K562 (cell line): ENCODE results near the gene PTPN7. TPM values are rescaled to one million over a fixed set of nuclear protein-coding genes. Genes with fewer than 3 reads are reported as not detected.
A peak's percentile ranks its signal among the peaks of the same experiment; 100 is the strongest.

ENCODE experiments used
- BDP1 ChIP-seq: IDR thresholded peaks from 3 replicates; pipeline ENCODE4 v1.6.1; 2011; ENCODE audit not compliant: insufficient read length, insufficient read depth
- CAMTA2 ChIP-seq: fragments of 250-450 bp; sonication (Bioruptor Pico); conservative IDR thresholded peaks from 2 replicates; pipeline ENCODE4 v1.5.1; 2022
- FOXP1 ChIP-seq: sonication (generic); formaldehyde crosslinking; IDR thresholded peaks from 2 replicates; pipeline ENCODE4 v1.8.0; 2022; ENCODE audit warnings: mild to moderate bottlenecking, missing genetic modification reagents
- MTA1 ChIP-seq: fragments of 450-650 bp; IDR thresholded peaks from 2 replicates; pipeline ENCODE4 v1.6.1; 2017; ENCODE audit warnings: borderline replicate concordance
- NCOR1 ChIP-seq: fragments of 450-650 bp; IDR thresholded peaks from 2 replicates; pipeline ENCODE4 v1.6.1; 2016; ENCODE audit warnings: mild to moderate bottlenecking, moderate library complexity
- PHB2 ChIP-seq: fragments of 450-650 bp; IDR thresholded peaks from 2 replicates; pipeline ENCODE4 v1.6.1; 2017; ENCODE audit warnings: low read depth
- POLR2A ChIP-seq: fragments of 450-650 bp; conservative IDR thresholded peaks from 2 replicates; pipeline ENCODE4 v1.6.1; 2016
- RB1 ChIP-seq: fragments of 450-650 bp; IDR thresholded peaks from 2 replicates; pipeline ENCODE4 v1.6.1; 2017; ENCODE audit warnings: low read depth, mild to moderate bottlenecking
- RBFOX2 ChIP-seq: fragments of 200-400 bp; formaldehyde crosslinking; IDR thresholded peaks from 2 replicates; pipeline ENCODE4 v1.6.1; 2017; ENCODE audit warnings: low read depth, mild to moderate bottlenecking, low read length, moderate library complexity
- RBM17 ChIP-seq: fragments of 200-400 bp; formaldehyde crosslinking; IDR thresholded peaks from 2 replicates; pipeline ENCODE4 v1.6.1; 2017; ENCODE audit warnings: low read depth, mild to moderate bottlenecking, low read length, borderline replicate concordance
- ZBTB7A ChIP-seq: IDR thresholded peaks from 2 replicates; pipeline ENCODE4 v1.6.1; 2011; ENCODE audit warnings: low read depth, mild to moderate bottlenecking, low read length, moderate library complexity, borderline replicate concordance; ENCODE audit not compliant: control insufficient read depth
- ZNF239 ChIP-seq: fragments of 250-450 bp; sonication (Bioruptor Pico); IDR thresholded peaks from 2 replicates; pipeline ENCODE4 v1.4.0; 2020; ENCODE audit warnings: mild to moderate bottlenecking
- ZNF696 ChIP-seq: fragments of 250-450 bp; sonication (Bioruptor Pico); conservative IDR thresholded peaks from 2 replicates; pipeline ENCODE4 v1.4.0; 2020; ENCODE audit warnings: mild to moderate bottlenecking, moderate library complexity
- ZNF766 ChIP-seq: fragments of 200-800 bp; sonication (Bioruptor generic); conservative IDR thresholded peaks from 2 replicates; pipeline ENCODE4 v1.6.1; 2016; ENCODE audit warnings: missing genetic modification characterization, missing compliant biosample characterization
- polyA plus RNA-seq, 8 experiments: library from polyadenylated mRNA; depleted of rRNA in 4 of 8; stranded (reverse) in 5 of 8; unstranded in 3 of 8; fragments of >200 nt; fragmentation: Nextera tagmentation in 2 of 8; fragmentation: Illumina TruSeq in 1 of 8; extraction: Ambion mirVana in 2 of 8; extraction: Trizol in 1 of 8; gene quantifications; 2 replicates each; pipeline versions ENCODE4 v1.2.1 to v1.2.3, GENCODE V29; 2011 to 2014; ENCODE audit warnings: inconsistent platforms in 1 of 8, missing spikeins in 1 of 8
- total RNA-seq, 7 experiments: library from RNA; depleted of rRNA in 6 of 7; stranded (reverse); fragments of >200 nt in 6 of 7; fragmentation: Illumina TruSeq in 2 of 7; extraction: Trizol in 2 of 7; gene quantifications; 2 replicates each; pipeline versions ENCODE4 v1.2.1 to v1.2.3, GENCODE V29; 2011 to 2021; ENCODE audit warnings: low replicate concordance in 1 of 7
- TF ChIP-seq, protein P1 (sequence below): fragments of 250-450 bp; sonication (Bioruptor Pico); IDR thresholded peaks from 2 replicates; pipeline ENCODE4 v1.9.0; 2021; ENCODE audit warnings: mild to moderate bottlenecking, inconsistent platforms
- TF ChIP-seq, protein P2 (sequence below): fragments of 200-400 bp; formaldehyde crosslinking; IDR thresholded peaks from 2 replicates; pipeline ENCODE4 v1.6.1; 2017; ENCODE audit warnings: mild to moderate bottlenecking, low read depth, low read length, moderate library complexity
- TF ChIP-seq, protein P3 (sequence below): fragments of 450-650 bp; IDR thresholded peaks from 2 replicates; pipeline ENCODE4 v1.6.1; 2016; ENCODE audit warnings: low read depth, mild to moderate bottlenecking, moderate library complexity
- TF ChIP-seq, protein P4 (sequence below): IDR thresholded peaks from 2 replicates; pipeline ENCODE4 v1.6.1; 2014; ENCODE audit warnings: antibody characterized with exemption
- TF ChIP-seq, protein P5 (sequence below): fragments of 450-650 bp; formaldehyde crosslinking; IDR thresholded peaks from 2 replicates; pipeline ENCODE4 v1.4.0; 2022; ENCODE audit warnings: missing genetic modification characterization
- TF ChIP-seq, protein P6 (sequence below): sonication (generic); formaldehyde crosslinking; IDR thresholded peaks from 2 replicates; pipeline ENCODE4 v1.8.0; 2022; ENCODE audit warnings: mild to moderate bottlenecking, low read depth, missing genetic modification reagents

The PTPN7 gene
- total and polyA plus RNA-seq, 9 of the 15 experiments (the other 6 are each of a cell fraction or from before 2014, with no cell fraction given) = 18.7 to 144 (median 120) TPM

DNA sequence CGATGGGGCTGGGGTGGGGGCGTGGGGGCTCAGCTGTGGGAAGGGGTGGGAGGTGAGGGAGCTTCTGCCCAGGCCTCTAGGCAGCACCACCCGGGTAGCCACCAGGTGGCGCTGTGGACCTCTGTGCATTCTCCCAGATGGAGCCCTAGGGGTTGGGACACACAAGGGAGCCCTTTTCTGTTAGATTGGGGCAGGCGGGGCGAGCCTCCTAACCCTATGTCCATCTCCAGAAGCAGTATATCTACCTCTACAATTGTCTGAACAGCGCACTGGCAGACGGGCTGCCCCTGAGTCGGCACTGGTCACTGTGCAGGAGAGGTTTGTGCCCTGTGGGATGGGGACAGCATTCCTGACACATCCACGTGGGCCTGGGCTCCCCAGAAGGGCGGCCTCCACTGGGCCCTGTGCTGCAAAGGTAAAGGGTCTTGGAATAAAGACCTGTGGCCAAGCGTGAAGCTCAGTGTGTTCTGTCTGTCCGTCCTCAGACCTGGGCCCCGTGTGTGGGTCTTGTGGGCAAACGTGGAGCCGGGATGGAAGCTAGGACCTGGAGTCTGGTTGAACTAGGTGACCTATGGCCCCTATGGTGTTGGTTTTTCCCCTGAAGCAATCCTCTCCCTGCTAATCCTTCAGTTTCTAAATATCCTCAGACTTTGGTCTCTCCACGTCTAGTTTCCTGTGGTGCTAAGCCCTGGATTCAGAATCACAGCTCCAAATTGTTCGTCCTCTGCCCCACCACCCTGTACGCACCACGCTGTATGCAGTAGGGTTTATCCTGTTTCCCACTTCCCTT lies 28.8 kb upstream of the PTPN7 start (continued):
- TF ChIP-seq, protein P1, sequence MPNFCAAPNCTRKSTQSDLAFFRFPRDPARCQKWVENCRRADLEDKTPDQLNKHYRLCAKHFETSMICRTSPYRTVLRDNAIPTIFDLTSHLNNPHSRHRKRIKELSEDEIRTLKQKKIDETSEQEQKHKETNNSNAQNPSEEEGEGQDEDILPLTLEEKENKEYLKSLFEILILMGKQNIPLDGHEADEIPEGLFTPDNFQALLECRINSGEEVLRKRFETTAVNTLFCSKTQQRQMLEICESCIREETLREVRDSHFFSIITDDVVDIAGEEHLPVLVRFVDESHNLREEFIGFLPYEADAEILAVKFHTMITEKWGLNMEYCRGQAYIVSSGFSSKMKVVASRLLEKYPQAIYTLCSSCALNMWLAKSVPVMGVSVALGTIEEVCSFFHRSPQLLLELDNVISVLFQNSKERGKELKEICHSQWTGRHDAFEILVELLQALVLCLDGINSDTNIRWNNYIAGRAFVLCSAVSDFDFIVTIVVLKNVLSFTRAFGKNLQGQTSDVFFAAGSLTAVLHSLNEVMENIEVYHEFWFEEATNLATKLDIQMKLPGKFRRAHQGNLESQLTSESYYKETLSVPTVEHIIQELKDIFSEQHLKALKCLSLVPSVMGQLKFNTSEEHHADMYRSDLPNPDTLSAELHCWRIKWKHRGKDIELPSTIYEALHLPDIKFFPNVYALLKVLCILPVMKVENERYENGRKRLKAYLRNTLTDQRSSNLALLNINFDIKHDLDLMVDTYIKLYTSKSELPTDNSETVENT (CRISPR knock-in tag) = no peak
- TF ChIP-seq, protein P2, sequence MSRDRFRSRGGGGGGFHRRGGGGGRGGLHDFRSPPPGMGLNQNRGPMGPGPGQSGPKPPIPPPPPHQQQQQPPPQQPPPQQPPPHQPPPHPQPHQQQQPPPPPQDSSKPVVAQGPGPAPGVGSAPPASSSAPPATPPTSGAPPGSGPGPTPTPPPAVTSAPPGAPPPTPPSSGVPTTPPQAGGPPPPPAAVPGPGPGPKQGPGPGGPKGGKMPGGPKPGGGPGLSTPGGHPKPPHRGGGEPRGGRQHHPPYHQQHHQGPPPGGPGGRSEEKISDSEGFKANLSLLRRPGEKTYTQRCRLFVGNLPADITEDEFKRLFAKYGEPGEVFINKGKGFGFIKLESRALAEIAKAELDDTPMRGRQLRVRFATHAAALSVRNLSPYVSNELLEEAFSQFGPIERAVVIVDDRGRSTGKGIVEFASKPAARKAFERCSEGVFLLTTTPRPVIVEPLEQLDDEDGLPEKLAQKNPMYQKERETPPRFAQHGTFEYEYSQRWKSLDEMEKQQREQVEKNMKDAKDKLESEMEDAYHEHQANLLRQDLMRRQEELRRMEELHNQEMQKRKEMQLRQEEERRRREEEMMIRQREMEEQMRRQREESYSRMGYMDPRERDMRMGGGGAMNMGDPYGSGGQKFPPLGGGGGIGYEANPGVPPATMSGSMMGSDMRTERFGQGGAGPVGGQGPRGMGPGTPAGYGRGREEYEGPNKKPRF = no peak
- TF ChIP-seq, protein P3, sequence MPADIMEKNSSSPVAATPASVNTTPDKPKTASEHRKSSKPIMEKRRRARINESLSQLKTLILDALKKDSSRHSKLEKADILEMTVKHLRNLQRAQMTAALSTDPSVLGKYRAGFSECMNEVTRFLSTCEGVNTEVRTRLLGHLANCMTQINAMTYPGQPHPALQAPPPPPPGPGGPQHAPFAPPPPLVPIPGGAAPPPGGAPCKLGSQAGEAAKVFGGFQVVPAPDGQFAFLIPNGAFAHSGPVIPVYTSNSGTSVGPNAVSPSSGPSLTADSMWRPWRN = no peak
- no peak for TF ChIP-seq ZNF766 (CRISPR knock-in tag)
- TF ChIP-seq ZNF696 (CRISPR knock-in tag) = no peak
- TF ChIP-seq, protein P4, sequence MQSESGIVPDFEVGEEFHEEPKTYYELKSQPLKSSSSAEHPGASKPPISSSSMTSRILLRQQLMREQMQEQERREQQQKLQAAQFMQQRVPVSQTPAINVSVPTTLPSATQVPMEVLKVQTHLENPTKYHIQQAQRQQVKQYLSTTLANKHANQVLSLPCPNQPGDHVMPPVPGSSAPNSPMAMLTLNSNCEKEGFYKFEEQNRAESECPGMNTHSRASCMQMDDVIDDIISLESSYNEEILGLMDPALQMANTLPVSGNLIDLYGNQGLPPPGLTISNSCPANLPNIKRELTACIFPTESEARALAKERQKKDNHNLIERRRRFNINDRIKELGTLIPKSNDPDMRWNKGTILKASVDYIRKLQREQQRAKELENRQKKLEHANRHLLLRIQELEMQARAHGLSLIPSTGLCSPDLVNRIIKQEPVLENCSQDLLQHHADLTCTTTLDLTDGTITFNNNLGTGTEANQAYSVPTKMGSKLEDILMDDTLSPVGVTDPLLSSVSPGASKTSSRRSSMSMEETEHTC = no peak
- TF ChIP-seq, protein P5, sequence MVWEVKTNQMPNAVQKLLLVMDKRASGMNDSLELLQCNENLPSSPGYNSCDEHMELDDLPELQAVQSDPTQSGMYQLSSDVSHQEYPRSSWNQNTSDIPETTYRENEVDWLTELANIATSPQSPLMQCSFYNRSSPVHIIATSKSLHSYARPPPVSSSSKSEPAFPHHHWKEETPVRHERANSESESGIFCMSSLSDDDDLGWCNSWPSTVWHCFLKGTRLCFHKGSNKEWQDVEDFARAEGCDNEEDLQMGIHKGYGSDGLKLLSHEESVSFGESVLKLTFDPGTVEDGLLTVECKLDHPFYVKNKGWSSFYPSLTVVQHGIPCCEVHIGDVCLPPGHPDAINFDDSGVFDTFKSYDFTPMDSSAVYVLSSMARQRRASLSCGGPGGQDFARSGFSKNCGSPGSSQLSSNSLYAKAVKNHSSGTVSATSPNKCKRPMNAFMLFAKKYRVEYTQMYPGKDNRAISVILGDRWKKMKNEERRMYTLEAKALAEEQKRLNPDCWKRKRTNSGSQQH (CRISPR knock-in tag) = no peak
- TF ChIP-seq CAMTA2 (CRISPR knock-in tag) = no peak
- TF ChIP-seq FOXP1 (CRISPR knock-in tag) = no peak
- TF ChIP-seq ZNF239 (CRISPR knock-in tag) = no peak
- no peak for TF ChIP-seq MTA1
- no peak for TF ChIP-seq PHB2
- peak; percentile 59; the same call in 1 of the 2 replicates for TF ChIP-seq ZBTB7A
- TF ChIP-seq RBFOX2 = no peak
- no peak for TF ChIP-seq RBM17
- no peak for TF ChIP-seq BDP1
- TF ChIP-seq, protein P6, sequence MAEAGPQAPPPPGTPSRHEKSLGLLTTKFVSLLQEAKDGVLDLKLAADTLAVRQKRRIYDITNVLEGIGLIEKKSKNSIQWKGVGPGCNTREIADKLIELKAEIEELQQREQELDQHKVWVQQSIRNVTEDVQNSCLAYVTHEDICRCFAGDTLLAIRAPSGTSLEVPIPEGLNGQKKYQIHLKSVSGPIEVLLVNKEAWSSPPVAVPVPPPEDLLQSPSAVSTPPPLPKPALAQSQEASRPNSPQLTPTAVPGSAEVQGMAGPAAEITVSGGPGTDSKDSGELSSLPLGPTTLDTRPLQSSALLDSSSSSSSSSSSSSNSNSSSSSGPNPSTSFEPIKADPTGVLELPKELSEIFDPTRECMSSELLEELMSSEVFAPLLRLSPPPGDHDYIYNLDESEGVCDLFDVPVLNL = no peak
- TF ChIP-seq POLR2A = no peak
- no peak for TF ChIP-seq NCOR1
- peak; percentile 44; the same call in 1 of the 2 replicates for TF ChIP-seq RB1
